ENCODE data around the gene ADAM12.

ADAM12 gene

DNA sequence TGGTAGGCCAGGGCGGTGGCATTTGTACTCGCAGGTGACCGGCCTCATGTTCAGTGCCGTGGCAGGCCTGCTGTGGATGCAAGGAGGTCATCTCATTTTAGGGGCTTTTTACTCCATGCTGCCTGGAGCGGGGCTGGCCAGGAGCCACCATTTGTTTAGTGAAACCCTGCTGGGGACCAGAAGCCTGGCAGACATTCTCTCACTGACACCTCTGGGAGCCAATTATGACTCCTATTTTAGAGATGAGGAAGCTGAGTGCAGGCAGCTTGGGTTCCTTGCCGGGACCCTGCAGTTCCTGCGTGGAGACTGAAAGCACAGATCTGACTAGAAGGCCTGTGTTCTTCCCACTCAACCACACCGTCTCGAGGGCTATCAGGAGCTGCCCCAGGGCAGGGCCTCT, 305.3 kb downstream of the ADAM12 start:
- Histone ChIP-seq H3K9ac (ENCODE audit: low read length) (no peak overlapping the region), H3K27me3 (ENCODE audit: control insufficient read depth, insufficient read depth, low read length) (no peaks in the 10 kb centered on the region)

DNA sequence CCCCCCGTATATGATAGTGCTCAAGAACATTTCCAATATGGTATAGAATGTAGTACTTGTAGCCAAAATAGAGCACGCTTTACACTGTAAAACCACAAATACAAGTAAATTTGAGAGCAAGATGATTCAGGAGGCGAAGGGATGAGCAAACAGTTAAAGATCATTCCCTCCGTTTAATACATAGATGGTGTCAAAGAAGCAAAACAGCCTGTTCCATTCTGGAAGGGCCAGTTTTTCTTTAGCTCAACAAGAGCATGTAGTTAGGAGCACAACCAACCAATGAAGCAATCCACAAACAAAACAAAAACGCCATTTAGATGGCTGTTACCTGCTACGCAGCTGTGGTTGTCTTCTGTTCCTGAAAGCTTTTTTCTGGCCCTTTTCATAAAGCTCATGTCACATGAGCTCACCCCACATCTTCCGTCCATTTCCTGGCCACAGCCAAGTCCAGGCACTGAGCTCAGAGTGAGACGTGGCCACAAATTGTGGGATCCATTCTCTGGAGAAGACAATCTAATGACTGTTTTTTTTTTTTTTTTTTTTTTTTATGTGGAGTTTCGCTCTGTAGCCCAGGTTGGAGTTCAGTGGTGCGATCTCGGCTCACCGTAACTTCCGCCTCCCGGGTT, 306.3 kb downstream of the ADAM12 start:
- Histone ChIP-seq H3K4me1 (ENCODE audit: control insufficient read depth, insufficient read depth, low read length) (no peaks in the 10 kb centered on the region), H3K9ac (ENCODE audit: low read length) (no peak overlapping the region), H3K27me3 (ENCODE audit: control insufficient read depth, insufficient read depth, low read length) (no peaks in the 10 kb centered on the region), H3K4me3 (ENCODE audit: low read length) (no peak overlapping the region), H3K27ac (ENCODE audit: low read depth, low read length) (no peak overlapping the region), H3K36me3 (ENCODE audit: control insufficient read depth, insufficient read depth, low read length) (no peaks in the 10 kb centered on the region)

More for the DNA sequence above, 305.3 kb downstream of the ADAM12 start:
- no peak overlapping the region for H3K27ac ChIP-seq (ENCODE audit: low read depth, low read length)
- H3K36me3 ChIP-seq (ENCODE audit: control insufficient read depth, insufficient read depth, low read length): no peaks in the 10 kb centered on the region
- no peaks in the 10 kb centered on the region for H3K4me1 ChIP-seq (ENCODE audit: control insufficient read depth, insufficient read depth, low read length)
- no peak overlapping the region for H3K4me3 ChIP-seq (ENCODE audit: low read length)

- no peak overlapping the region for H3K9ac ChIP-seq (ENCODE audit: low read length)
- H3K4me3 ChIP-seq (ENCODE audit: low read length): no peak overlapping the region
- no peak overlapping the region for H3K27ac ChIP-seq (ENCODE audit: low read depth, low read length)
- no peaks in the 10 kb centered on the region for H3K27me3 ChIP-seq (ENCODE audit: control insufficient read depth, insufficient read depth, low read length)
- no peaks in the 10 kb centered on the region for H3K36me3 ChIP-seq (ENCODE audit: control insufficient read depth, insufficient read depth, low read length)
- H3K4me1 ChIP-seq (ENCODE audit: control insufficient read depth, insufficient read depth, low read length): no peaks in the 10 kb centered on the region
Observed at GRCh38 chr10:126080879-126081411, 307.3 kb downstream of the ADAM12 start.

DNA sequence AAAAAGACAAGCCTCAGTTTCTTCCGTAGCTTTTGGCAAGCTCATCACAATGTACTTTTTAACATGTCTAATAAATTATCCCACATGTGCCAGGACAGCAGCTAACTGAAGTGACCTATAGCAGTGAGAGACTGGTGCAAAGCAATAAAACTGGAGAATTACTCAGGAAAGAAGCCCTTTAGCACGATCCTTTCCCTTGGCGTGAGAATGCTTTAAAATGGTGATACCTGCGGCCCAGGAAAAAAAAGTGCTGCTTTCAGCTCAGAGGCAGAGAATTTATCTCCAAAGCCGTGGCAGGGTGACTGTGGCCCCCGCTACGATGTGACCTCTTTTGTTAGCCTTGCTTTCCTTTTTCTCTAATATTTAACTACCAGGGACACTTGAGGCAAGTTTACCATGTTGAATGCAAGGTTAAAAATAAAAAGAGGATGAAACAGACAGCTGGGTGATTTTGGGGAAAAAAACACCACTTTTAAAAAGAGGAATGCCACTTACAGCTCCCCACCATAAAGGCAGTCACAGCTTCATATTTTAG, 307.9 kb downstream of the ADAM12 start:
- Histone ChIP-seq H3K27me3 (ENCODE audit: control insufficient read depth, insufficient read depth, low read length) (no peaks in the 10 kb centered on the region), H3K4me3 (ENCODE audit: low read length) (no peak overlapping the region), H3K9ac (ENCODE audit: low read length) (no peak overlapping the region), H3K27ac (ENCODE audit: low read depth, low read length) (no peak overlapping the region), H3K4me1 (ENCODE audit: control insufficient read depth, insufficient read depth, low read length) (no peaks in the 10 kb centered on the region), H3K36me3 (ENCODE audit: control insufficient read depth, insufficient read depth, low read length) (no peaks in the 10 kb centered on the region)

DNA sequence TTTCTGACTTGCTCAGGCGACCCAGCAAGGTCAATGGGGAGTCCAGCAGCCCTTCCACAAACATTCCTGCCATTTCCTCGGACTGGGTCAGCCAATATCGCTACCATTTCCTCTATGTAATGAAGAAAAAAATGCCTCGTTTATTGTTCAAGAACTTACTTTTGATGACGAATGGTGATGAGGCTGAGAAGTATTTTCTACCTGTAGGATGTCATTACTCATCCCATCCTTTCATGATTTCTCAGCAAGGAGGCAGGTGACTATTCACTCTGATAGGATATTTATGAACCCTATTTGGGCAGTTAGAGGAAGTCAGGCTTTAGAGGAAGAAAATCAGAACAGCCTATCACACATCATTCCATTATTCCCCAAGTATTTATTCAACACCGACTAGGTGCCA, 313.3 kb downstream of the ADAM12 start:
- H3K4me1 ChIP-seq (ENCODE audit: control insufficient read depth, insufficient read depth, low read length): no peaks in the 10 kb centered on the region
- no peaks in the 10 kb centered on the region for H3K36me3 ChIP-seq (ENCODE audit: control insufficient read depth, insufficient read depth, low read length)
- H3K27ac ChIP-seq (ENCODE audit: low read depth, low read length): no peak overlapping the region
- H3K4me3 ChIP-seq (ENCODE audit: low read length): no peak overlapping the region
- no peaks in the 10 kb centered on the region for H3K27me3 ChIP-seq (ENCODE audit: control insufficient read depth, insufficient read depth, low read length)
- no peak overlapping the region for H3K9ac ChIP-seq (ENCODE audit: low read length)

- no peaks in the 10 kb centered on the region for H3K4me1 ChIP-seq (ENCODE audit: control insufficient read depth, insufficient read depth, low read length)
- H3K9ac ChIP-seq (ENCODE audit: low read length): no peak overlapping the region
- no peak overlapping the region for H3K27ac ChIP-seq (ENCODE audit: low read depth, low read length)
- no peak overlapping the region for H3K4me3 ChIP-seq (ENCODE audit: low read length)
- no peaks in the 10 kb centered on the region for H3K36me3 ChIP-seq (ENCODE audit: control insufficient read depth, insufficient read depth, low read length)
- no peaks in the 10 kb centered on the region for H3K27me3 ChIP-seq (ENCODE audit: control insufficient read depth, insufficient read depth, low read length)
Observed at GRCh38 chr10:126074291-126074690, 314.0 kb downstream of the ADAM12 start.

DNA sequence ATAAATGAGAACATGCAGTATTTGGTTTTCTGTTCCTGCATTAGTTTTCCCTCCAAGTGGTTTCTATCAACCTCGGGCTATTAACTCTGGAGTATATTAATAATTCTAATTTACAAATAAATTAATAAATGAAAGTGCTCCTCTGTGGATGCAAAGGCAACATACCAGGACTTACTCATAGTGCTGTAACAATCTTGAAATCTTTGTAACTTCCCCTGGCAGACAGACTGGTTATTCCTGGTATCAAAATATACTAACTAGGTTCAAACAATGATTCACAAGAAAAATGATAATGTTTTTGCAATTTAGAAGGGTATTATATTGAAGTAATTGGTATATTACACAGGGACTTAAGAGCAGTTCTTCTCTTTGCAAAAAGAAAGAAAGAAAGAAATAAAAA, 314.7 kb downstream of the ADAM12 start:
- Histone ChIP-seq H3K4me3 (ENCODE audit: low read length) (no peak overlapping the region), H3K4me1 (ENCODE audit: control insufficient read depth, insufficient read depth, low read length) (no peaks in the 10 kb centered on the region), H3K27ac (ENCODE audit: low read depth, low read length) (no peak overlapping the region), H3K36me3 (ENCODE audit: control insufficient read depth, insufficient read depth, low read length) (no peaks in the 10 kb centered on the region), H3K9ac (ENCODE audit: low read length) (no peak overlapping the region), H3K27me3 (ENCODE audit: control insufficient read depth, insufficient read depth, low read length) (no peaks in the 10 kb centered on the region)

- Histone ChIP-seq H3K36me3 (ENCODE audit: control insufficient read depth, insufficient read depth, low read length) (no peaks in the 10 kb centered on the region), H3K27me3 (ENCODE audit: control insufficient read depth, insufficient read depth, low read length) (no peaks in the 10 kb centered on the region), H3K9ac (ENCODE audit: low read length) (no peak overlapping the region), H3K27ac (ENCODE audit: low read depth, low read length) (no peak overlapping the region), H3K4me1 (ENCODE audit: control insufficient read depth, insufficient read depth, low read length) (no peaks in the 10 kb centered on the region), H3K4me3 (ENCODE audit: low read length) (no peak overlapping the region)
Observed at GRCh38 chr10:126072622-126073021, 315.7 kb downstream of the ADAM12 start.

- H3K4me1 ChIP-seq (ENCODE audit: control insufficient read depth, insufficient read depth, low read length): no peaks in the 10 kb centered on the region
- H3K27me3 ChIP-seq (ENCODE audit: control insufficient read depth, insufficient read depth, low read length): no peaks in the 10 kb centered on the region
- H3K36me3 ChIP-seq (ENCODE audit: control insufficient read depth, insufficient read depth, low read length): no peaks in the 10 kb centered on the region
- no peak overlapping the region for H3K9ac ChIP-seq (ENCODE audit: low read length)
- H3K27ac ChIP-seq (ENCODE audit: low read depth, low read length): no peak overlapping the region
- H3K4me3 ChIP-seq (ENCODE audit: low read length): no peak overlapping the region
Observed at GRCh38 chr10:126070476-126071215, 317.6 kb downstream of the ADAM12 start.

GRCh38 chr10:126068322-126068721, 320.0 kb downstream of the ADAM12 start:
- Histone ChIP-seq H3K4me3 (ENCODE audit: low read length) (no peak overlapping the region), H3K27me3 (ENCODE audit: control insufficient read depth, insufficient read depth, low read length) (no peaks in the 10 kb centered on the region), H3K27ac (ENCODE audit: low read depth, low read length) (no peak overlapping the region), H3K36me3 (ENCODE audit: control insufficient read depth, insufficient read depth, low read length) (no peaks in the 10 kb centered on the region), H3K4me1 (ENCODE audit: control insufficient read depth, insufficient read depth, low read length) (no peaks in the 10 kb centered on the region), H3K9ac (ENCODE audit: low read length) (no peak overlapping the region)

- Histone ChIP-seq H3K9ac (ENCODE audit: low read length) (no peak overlapping the region), H3K27me3 (ENCODE audit: control insufficient read depth, insufficient read depth, low read length) (no peaks in the 10 kb centered on the region), H3K27ac (ENCODE audit: low read depth, low read length) (no peak overlapping the region), H3K36me3 (ENCODE audit: control insufficient read depth, insufficient read depth, low read length) (no peaks in the 10 kb centered on the region), H3K4me1 (ENCODE audit: control insufficient read depth, insufficient read depth, low read length) (no peaks in the 10 kb centered on the region), H3K4me3 (ENCODE audit: low read length) (no peak overlapping the region)
Observed at GRCh38 chr10:126066456-126066855, 321.8 kb downstream of the ADAM12 start.

GRCh38 chr10:126065751-126066377, 322.4 kb downstream of the ADAM12 start:
- H3K4me3 ChIP-seq (ENCODE audit: low read length): no peak overlapping the region
- no peaks in the 10 kb centered on the region for H3K36me3 ChIP-seq (ENCODE audit: control insufficient read depth, insufficient read depth, low read length)
- no peak overlapping the region for H3K9ac ChIP-seq (ENCODE audit: low read length)
- H3K27ac ChIP-seq (ENCODE audit: low read depth, low read length): no peak overlapping the region
- H3K4me1 ChIP-seq (ENCODE audit: control insufficient read depth, insufficient read depth, low read length): no peaks in the 10 kb centered on the region
- no peaks in the 10 kb centered on the region for H3K27me3 ChIP-seq (ENCODE audit: control insufficient read depth, insufficient read depth, low read length)

Data from rectal smooth muscle tissue (tissue), 1 donor.